ENCODE results near the gene C11orf52.
"Not testable (repeated sequence)": the region's sequence is repeated elsewhere in the genome, so short reads cannot be mapped to it uniquely, and the experiment has no call there.

Gene C11orf52, protein sequence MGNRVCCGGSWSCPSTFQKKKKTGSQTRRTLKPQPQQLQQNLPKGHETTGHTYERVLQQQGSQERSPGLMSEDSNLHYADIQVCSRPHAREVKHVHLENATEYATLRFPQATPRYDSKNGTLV

DNA sequence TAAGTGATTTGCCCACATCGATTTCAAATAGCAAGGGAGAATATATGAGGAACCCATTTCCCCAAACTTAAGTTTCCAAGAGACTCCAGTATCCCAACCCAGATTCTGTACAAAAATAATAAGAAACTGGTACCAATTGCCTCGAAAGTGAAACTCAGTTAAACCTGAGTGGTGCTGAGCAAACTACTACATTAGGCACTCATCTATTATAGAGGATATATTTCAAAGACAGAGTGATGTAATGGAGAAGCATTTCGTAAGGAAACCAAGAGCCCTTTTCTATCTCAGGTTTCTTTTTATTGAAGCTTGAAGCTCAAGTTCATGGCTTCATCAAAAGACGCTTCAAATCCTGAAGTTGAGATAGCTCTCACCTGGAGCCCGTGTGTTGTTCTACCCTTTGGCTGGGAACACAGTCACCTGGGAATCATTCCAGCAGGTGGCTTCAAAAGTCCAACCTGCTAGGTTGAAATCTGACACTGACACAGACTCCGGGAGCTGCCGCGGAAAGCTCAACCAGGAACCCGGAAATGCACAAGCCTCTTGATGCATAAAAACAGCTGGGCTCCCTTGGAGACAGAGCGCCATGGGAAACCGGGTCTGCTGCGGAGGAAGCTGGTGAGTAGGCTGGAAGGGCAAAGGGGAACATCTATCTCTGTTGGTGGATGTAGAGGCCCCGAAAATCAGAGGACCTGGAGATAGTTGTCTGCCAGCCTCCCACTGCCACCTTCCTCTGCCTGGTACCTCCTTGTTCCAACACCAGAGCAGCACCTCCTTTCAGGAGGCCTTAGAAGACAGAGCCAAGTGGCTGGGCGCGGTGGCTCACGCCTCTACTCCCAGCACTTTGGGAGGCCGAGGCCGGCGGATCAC, at the start of gene C11orf52:
Gene C11orf52, plus strand, starts transcription at position 524 of the 867 bp plus-strand sequence. Its CDS starts 60 bp downstream, at position 584.
- DNase-seq (ENCODE audit: low read depth) = no peak

DNA sequence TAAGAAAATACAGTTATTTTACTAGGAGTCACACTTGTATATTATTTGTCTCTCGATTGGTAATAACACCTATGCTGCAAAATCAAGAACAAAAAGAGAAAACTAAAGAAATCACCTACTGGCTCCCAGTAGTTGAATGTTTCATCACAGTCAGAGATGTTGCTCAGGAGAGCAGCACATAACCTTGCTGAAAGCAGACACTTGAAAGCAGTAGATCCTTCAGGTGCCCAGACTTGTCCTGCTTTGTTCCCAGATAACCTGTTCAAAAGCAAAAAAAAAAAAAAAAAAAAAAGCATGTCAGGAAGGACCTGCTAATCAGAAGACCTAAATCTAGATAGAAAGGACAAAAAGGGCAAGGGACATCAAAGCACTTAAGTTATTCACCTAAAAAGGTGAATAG, 48.6 kb upstream of the C11orf52 start:
- no peak for DNase-seq (ENCODE audit: low read depth)

- no peak for DNase-seq (ENCODE audit: low read depth)
Measured at GRCh38 chr11:111870522-111870885, 48.2 kb upstream of the C11orf52 start.

GRCh38 chr11:111870886-111871692, 47.6 kb upstream of the C11orf52 start, which contains the start of gene ALG9:
Gene ALG9 (minus strand): TSS chr11:111871581. CDS start chr11:111871482, 99 bp downstream.
- DNase-seq (ENCODE audit: low read depth) = peak; percentile 85

GRCh38 chr11:111871693-111872161, 47.0 kb upstream of the C11orf52 start:
- DNase-seq (ENCODE audit: low read depth) = no peak

DNA sequence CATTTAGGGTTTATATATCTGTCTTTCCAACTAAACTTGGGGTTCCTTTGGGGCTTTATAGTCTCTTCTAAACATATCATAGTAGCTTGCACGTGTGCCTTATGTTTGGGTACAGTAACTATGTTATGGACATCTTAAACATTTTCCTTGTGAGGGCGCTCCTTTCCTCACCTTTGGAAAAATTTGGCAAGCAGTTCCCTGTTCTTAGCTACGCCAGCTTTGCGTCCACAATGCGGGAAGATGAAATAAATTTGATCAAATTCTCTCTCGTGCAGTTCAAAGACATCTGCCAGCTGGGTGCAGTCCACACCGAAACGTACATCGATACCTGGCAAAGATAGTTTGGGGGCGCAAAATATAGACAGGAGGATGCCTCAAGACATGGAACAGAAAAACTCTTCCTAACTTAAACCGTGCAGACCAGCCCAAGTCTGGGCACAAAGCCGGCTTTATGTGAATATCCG, 40.3 kb upstream of the C11orf52 start:
- DNase-seq (ENCODE audit: low read depth) = no peak

DNA sequence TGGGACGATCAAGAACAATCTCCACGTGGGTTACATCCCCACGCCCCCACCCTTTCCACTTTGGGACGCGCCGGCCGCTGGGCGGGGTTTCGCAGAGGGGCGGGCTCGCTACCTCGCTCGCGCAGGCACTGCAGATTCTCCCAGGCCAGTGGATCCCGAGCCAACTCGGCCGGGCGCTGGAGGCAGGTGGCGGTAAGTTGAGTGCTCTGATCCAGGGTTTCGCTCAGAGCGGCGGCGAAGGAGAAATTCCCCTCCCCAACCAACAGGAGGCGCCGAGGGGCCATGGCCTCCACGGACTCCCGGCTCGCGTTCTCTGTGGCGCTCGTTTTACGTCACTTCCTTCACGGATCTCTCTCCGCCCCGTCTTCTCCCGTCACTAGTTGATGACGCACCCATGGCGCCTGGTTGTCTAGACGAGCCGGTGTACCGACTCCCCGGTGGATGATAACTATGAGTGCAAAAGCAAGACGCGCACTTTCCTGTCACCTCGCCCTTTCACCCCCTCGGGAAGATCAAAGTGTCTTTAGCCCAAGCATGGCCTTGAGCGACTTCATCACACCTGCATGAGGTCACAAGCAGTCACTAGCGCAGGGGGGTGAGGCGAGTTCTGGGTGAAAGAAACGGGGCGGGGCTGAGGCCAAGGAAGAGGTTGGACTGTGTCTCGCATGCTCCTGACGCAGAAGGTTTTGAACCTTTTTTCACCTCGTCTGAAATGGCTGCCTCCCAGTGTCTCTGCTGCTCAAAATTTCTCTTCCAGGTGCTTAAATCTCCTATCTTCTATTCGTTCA, 39.7 kb upstream of the C11orf52 start, which contains the start of the genes CFAP68 and FDXACB1:
Gene CFAP68, plus strand, starts transcription at position 693 of the 788 bp plus-strand sequence. Its CDS starts 20 bp downstream, at position 713.
Gene FDXACB1, minus strand, starts transcription at position 317 of the 788 bp plus-strand sequence. Its CDS starts 33 bp downstream, at position 284.
- peak; percentile 89 for DNase-seq (ENCODE audit: low read depth)

GRCh38 chr11:111879637-111879960, 39.1 kb upstream of the C11orf52 start:
- no peak for DNase-seq (ENCODE audit: low read depth)

DNA sequence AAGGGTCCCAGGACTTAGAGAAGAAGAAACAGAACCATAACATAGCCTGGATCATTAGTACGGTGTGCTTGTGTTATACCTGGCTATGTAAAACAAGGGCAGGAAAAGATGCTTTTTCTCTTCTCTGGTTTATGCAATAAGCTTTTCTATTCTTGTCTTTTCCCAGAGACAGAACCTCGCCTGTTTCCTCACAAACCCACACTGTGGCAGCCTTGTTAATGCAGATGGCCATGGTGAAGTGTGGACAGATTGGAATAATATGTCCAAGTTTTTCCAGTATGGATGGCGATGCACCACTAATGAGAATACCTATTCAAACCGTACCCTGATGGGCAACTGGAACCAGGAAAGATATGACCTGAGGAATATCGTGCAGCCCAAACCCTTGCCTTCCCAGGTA, 36.5 kb upstream of the C11orf52 start:
- no peak for DNase-seq (ENCODE audit: low read depth)

GRCh38 chr11:111885053-111885452, 33.7 kb upstream of the C11orf52 start:
- not testable (repeated sequence) for DNase-seq (ENCODE audit: low read depth)

GRCh38 chr11:111886032-111886431, 32.7 kb upstream of the C11orf52 start:
- no peak for DNase-seq (ENCODE audit: low read depth)

GRCh38 chr11:111886844-111887243, 31.9 kb upstream of the C11orf52 start:
- no peak for DNase-seq (ENCODE audit: low read depth)

GRCh38 chr11:111905411-111905810, 13.3 kb upstream of the C11orf52 start:
- no peak for DNase-seq (ENCODE audit: low read depth)

- no peak for DNase-seq (ENCODE audit: low read depth)
Measured at GRCh38 chr11:111906680-111907079, 12.0 kb upstream of the C11orf52 start.

GRCh38 chr11:111908639-111909305, 9.9 kb upstream of the C11orf52 start:
- no peak for DNase-seq (ENCODE audit: low read depth)

GRCh38 chr11:111909378-111909777, 9.3 kb upstream of the C11orf52 start:
- DNase-seq (ENCODE audit: low read depth) = no peak

DNA sequence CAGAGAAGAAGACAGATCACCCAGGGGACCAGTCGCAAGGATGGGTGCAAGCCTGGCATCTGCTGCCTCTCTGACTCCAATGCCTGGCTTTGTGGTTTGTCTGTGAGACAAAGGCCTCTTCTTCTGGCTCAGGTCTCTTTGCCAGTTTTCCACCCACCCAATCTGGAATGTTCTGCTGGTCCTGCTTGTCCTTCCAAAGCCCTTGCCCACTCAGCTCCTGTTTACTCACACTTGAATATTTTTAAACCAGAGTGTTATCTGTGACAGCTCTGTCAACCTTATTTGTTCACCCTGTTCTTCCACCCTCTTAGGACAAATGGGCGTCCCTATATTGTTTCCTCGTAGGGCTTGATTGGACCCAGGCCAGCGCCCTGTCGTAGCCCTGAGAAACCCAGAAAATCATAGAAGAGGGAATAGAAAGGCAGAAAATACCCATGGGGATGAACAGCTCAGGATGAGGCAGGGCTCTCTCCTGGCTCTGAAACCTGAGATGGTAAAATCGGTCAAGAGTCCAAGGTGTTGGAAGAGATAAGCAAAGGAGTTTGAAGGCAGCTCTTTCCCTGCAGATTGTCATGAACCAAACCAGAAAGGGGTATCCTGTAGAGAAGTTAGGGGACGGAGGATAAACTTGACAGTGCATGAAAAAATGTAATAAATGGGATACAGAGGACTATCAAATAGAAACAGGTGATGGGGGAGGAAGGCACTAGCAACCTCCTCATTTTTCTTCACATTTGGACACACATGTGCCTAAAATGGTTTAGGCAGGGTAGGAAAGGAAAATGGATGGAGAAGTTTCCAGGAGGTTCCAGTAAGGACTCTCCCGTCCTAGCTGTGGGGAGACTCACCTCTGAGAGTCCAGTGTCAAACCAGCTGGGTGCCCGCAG, 7.8 kb upstream of the C11orf52 start:
- no peak for DNase-seq (ENCODE audit: low read depth)

GRCh38 chr11:111911563-111912401, 6.9 kb upstream of the C11orf52 start, which contains the start of gene CRYAB:
Gene CRYAB (minus strand): TSS chr11:111911770. CDS start chr11:111911724, 46 bp downstream.
- DNase-seq (ENCODE audit: low read depth) = no peak

DNA sequence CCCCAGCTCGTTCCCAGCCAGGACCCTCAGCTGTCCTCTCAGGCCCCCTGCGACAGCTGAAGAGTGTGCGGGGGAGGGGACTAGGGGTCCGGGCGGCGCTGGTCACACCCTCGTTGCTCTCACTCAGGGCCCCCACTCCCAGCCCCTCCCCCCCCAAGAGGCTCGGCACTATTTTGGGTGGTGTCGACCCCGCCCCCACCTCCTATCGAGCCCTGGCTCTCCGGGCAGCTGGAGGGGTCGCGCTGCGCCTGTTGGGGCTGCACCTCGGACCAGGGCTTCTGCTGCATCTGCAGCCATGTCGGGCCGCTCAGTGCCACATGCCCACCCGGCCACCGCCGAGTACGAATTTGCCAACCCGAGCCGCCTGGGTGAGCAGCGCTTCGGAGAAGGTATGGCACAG, 6.2 kb upstream of the C11orf52 start, which contains the start of gene HSPB2:
Gene HSPB2, plus strand, starts transcription at position 200 of the 400 bp plus-strand sequence. Its CDS starts 96 bp downstream, at position 296.
- no peak for DNase-seq (ENCODE audit: low read depth)

Data from stimulated activated CD8-positive, alpha-beta memory T cell treated with anti-CD3 and anti-CD28 coated beads, Interleukin-12 subunit alpha, Interleukin-12 subunit beta, amount 100 ng/mL, for 1 hour (primary cell).